Lung (tissue), 12 donors: ENCODE results near the gene RASL12. TPM values are rescaled to one million over a fixed set of nuclear protein-coding genes. Genes with fewer than 3 reads are reported as not detected.

Experiments
- ATAC-seq: fragments of 200-7000 bp; cut with Tn5 transposase; one replicate; pipeline ENCODE4 v1.9.1; 2020; ENCODE audit warnings: moderate number of reproducible peaks; ENCODE audit not compliant: insufficient read depth, low FRiP score
- DNase-seq, 3 donors: peaks; one replicate each; pipeline ENCODE4 v3.0.0-alpha.2; 2013 to 2017
- H3K27ac ChIP-seq, 2 donors: one replicate each; pipeline ENCODE4 v1.5.1; 2013; ENCODE audit warnings: mild to moderate bottlenecking in 2 of 2, moderate library complexity in 2 of 2, control low read depth in 1 of 2, inconsistent platforms in 1 of 2, low read depth in 1 of 2, low read length in 1 of 2
- H3K27me3 ChIP-seq, 3 donors: one replicate each; pipeline ENCODE4 v1.5.1; 2013; ENCODE audit warnings: low read length in 2 of 3; ENCODE audit not compliant: control insufficient read depth in 3 of 3, insufficient read depth in 3 of 3
- H3K36me3 ChIP-seq, 4 donors: one replicate each; pipeline ENCODE4 v1.5.1; 2013; ENCODE audit warnings: low read length in 4 of 4, mild to moderate bottlenecking in 1 of 4, moderate library complexity in 1 of 4; ENCODE audit not compliant: control insufficient read depth in 4 of 4, insufficient read depth in 4 of 4
- H3K4me1 ChIP-seq, 5 donors: one replicate each; pipeline ENCODE4 v1.5.1; 2013; ENCODE audit warnings: low read length in 5 of 5, mild to moderate bottlenecking in 2 of 5, moderate library complexity in 1 of 5; ENCODE audit not compliant: control insufficient read depth in 5 of 5, insufficient read depth in 5 of 5
- H3K4me3 ChIP-seq: one replicate; pipeline ENCODE4 v1.5.1; 2013; ENCODE audit warnings: mild to moderate bottlenecking, control low read depth, moderate library complexity
- H3K9ac ChIP-seq, 2 donors: one replicate each; pipeline ENCODE4 v1.5.1; 2013; ENCODE audit warnings: low read length in 2 of 2, control low read depth in 1 of 2; ENCODE audit not compliant: insufficient read depth in 1 of 2
- H3K9me3 ChIP-seq, 4 donors: one replicate each; pipeline ENCODE4 v1.5.1; 2013; ENCODE audit warnings: low read length in 3 of 4, mild to moderate bottlenecking in 1 of 4, moderate library complexity in 1 of 4; ENCODE audit not compliant: control insufficient read depth in 4 of 4, insufficient read depth in 3 of 4
- CTCF ChIP-seq: IDR thresholded peaks from 2 replicates; pipeline ENCODE4 v1.5.1; 2012; ENCODE audit warnings: mild to moderate bottlenecking; ENCODE audit errors: control extremely low read depth, extremely low read depth
- WGBS, 2 donors: extraction: QIAGEN DNeasy Blood & Tissue Kit; methylation state at CpG; one replicate each; pipeline ENCODE4 v1.1.7; 2013; 5-methylcytosine and 5-hydroxymethylcytosine counted together
- polyA plus RNA-seq, 2 donors: library from polyadenylated mRNA; stranded (reverse); fragments of 200-250 nt; gene quantifications; one replicate each; pipeline ENCODE4 v1.2.1, GENCODE V29; 2013
- total RNA-seq, 2 donors: library from RNA; depleted of rRNA in 1 of 2; stranded (reverse); fragments of >200 nt in 1 of 2; gene quantifications; one replicate each; pipeline ENCODE4 v1.2.1, GENCODE V29; 2014 to 2021
- donor health status: control.
- donor health status: control.
- donor health status: Bipolar disorder and iron deficiency.
- donor health status: healthy.
- donor health status: DM: yes; HTN: yes; CAD: no.

The RASL12 gene
- total and polyA plus RNA-seq, 4 donors = 13.8 to 75.7 (median 23.2) TPM

GRCh38 chr15:65110676-65111292, 43.0 kb upstream of the RASL12 start:
- no peaks in the 10 kb centered on the region for H3K27me3 ChIP-seq
- ATAC-seq = no peak
- H3K36me3 ChIP-seq = peaks cover 2 to 20% (median 8%) of the 10 kb centered on the region in 4 donors
- no peaks in the 10 kb centered on the region for H3K9me3 ChIP-seq
- no peak overlapping the region for H3K4me3 ChIP-seq
- TF ChIP-seq CTCF = no peak
- no peak overlapping the region for H3K9ac ChIP-seq
- H3K4me1 ChIP-seq = no peaks in the 10 kb centered on the region
- H3K27ac ChIP-seq = no peak overlapping the region
- DNase-seq = peak in 2 of 3 donors; percentile 18 to 44
- WGBS, 2 donors = 57 to 63% methylated on average over 3 of the region's 3 CpGs

GRCh38 chr15:65106011-65106590, 38.3 kb upstream of the RASL12 start:
- Histone ChIP-seq H3K4me1 (peaks cover 0 to 7% (median 3%) of the 10 kb centered on the region in 5 donors), H3K4me3 (no peak overlapping the region), H3K36me3 (peaks cover 0 to 18% (median 7%) of the 10 kb centered on the region in 4 donors), H3K9ac (no peak overlapping the region), H3K9me3 (no peaks in the 10 kb centered on the region), H3K27ac (no peak overlapping the region), H3K27me3 (no peaks in the 10 kb centered on the region)
- no peak for TF ChIP-seq CTCF
- 80 to 81% methylated on average over 6 of the region's 6 CpGs for WGBS, 2 donors
- ATAC-seq = no peak
- no peak for DNase-seq

- TF ChIP-seq CTCF = no peak
- Histone ChIP-seq H3K27ac (no peak overlapping the region), H3K27me3 (no peaks in the 10 kb centered on the region), H3K36me3 (peaks cover 0 to 22% (median 16%) of the 10 kb centered on the region in 4 donors), H3K4me3 (no peak overlapping the region), H3K4me1 (peaks cover 0 to 11% (median 5%) of the 10 kb centered on the region in 5 donors), H3K9me3 (no peaks in the 10 kb centered on the region), H3K9ac (no peak overlapping the region)
- 91 to 97% methylated on average over 5 of the region's 5 CpGs for WGBS, 2 donors
- ATAC-seq (no peak), DNase-seq (no peak)
These were observed 37.2 kb upstream of the RASL12 start for GRCh38 chr15:65105038-65105437.

GRCh38 chr15:65102912-65103311, 35.1 kb upstream of the RASL12 start:
- H3K9ac ChIP-seq = no peak overlapping the region
- ATAC-seq (no peak), DNase-seq (no peak)
- H3K36me3 ChIP-seq = peaks cover 0 to 33% (median 21%) of the 10 kb centered on the region in 4 donors
- H3K27ac ChIP-seq = no peak overlapping the region
- no peaks in the 10 kb centered on the region for H3K27me3 ChIP-seq
- TF ChIP-seq CTCF = no peak
- WGBS, 2 donors = 97 to 98% methylated on average over 3 of the region's 3 CpGs
- no peaks in the 10 kb centered on the region for H3K9me3 ChIP-seq
- H3K4me1 ChIP-seq = peaks cover 0 to 11% (median 5%) of the 10 kb centered on the region in 5 donors
- no peak overlapping the region for H3K4me3 ChIP-seq
